ENCODE results near the gene KCNJ15. TPM values are rescaled to one million over a fixed set of nuclear protein-coding genes. Genes with fewer than 3 reads are reported as not detected.

KCNJ15 gene
- total and polyA plus RNA-seq, 2 of the 13 experiments (the other 11 are each of a cell fraction or from before 2014, with no cell fraction given) = not detected

- CTCF ChIA-PET (ENCODE audit: low intra/inter-chr PET ratio, low total read pairs) = no interaction called here
- intact Hi-C loops (cut with micrococcal nuclease; ENCODE audit: unreplicated experiment) (no loop called here), in situ Hi-C loops (cut with HindIII; ENCODE audit: extremely low pct_ligation_motif_present, low pct_unique_long_range_greater_than_20kb) (no loop called here)
- Histone ChIP-seq H3K4me1 (ENCODE audit: insufficient read depth, low read length) (no peaks in the 10 kb centered on the region), H3K9me3 (ENCODE audit: low read length) (no peaks in the 10 kb centered on the region), H3K27ac (ENCODE audit: extremely low read length, insufficient read depth, low read length) (no peak overlapping the region), H3K27me3 (ENCODE audit: control insufficient read depth in 1 of 2, insufficient read depth in 2 of 2, low read length in 2 of 2) (no peaks in the 10 kb centered on the region), H3K4me3 (replicated peaks in 1 of 3; ENCODE audit: insufficient read depth in 1 of 3, low read depth in 2 of 3, low read length in 3 of 3) (no peak overlapping the region), H3K9ac (ENCODE audit: insufficient read depth, low read depth, low read length) (no peak overlapping the region), H4K20me1 (ENCODE audit: insufficient read depth, low read length) (no peaks in the 10 kb centered on the region), H3K79me2 (ENCODE audit: insufficient read depth, low read length) (no peaks in the 10 kb centered on the region), H3K4me2 (ENCODE audit: low read depth, low read length) (no peak overlapping the region), H2AFZ (ENCODE audit: low read length) (no peak overlapping the region), H3K36me3 (replicated peaks in 1 of 2; ENCODE audit: control insufficient read depth in 1 of 2, insufficient read depth in 2 of 2, low read length in 2 of 2) (no peaks in the 10 kb centered on the region)
- no peak for DNase-seq (ENCODE audit: low spot score)
- no peak for ATAC-seq
- no TSS peak for BruUV-seq (replicated peaks)
- POLR2A ChIA-PET = no interaction called here
- no peak for TF ChIP-seq KDM5A (IDR thresholded peaks at IDR 0.05; ENCODE audit: borderline replicate concordance, low read length)
- no peak for TF ChIP-seq ZNF556 (CRISPR knock-in tag; IDR thresholded peaks at IDR 0.05; ENCODE audit: borderline replicate concordance)
- no peak for TF ChIP-seq ZNF530 (CRISPR knock-in tag; IDR thresholded peaks at IDR 0.05; ENCODE audit: low read depth)
- TF ChIP-seq CCDC6 (CRISPR knock-in tag; IDR thresholded peaks at IDR 0.05) = no peak
- no peak for TF ChIP-seq ZNF788 (CRISPR knock-in tag; IDR thresholded peaks at IDR 0.05; ENCODE audit: borderline replicate concordance)
- TF ChIP-seq KMT2B (CRISPR knock-in tag; IDR thresholded peaks at IDR 0.05) = no peak
- TF ChIP-seq TSC22D2 (CRISPR knock-in tag; IDR thresholded peaks at IDR 0.05; ENCODE audit: borderline replicate concordance) = no peak
- no peak for TF ChIP-seq DRAP1 (CRISPR knock-in tag; IDR thresholded peaks at IDR 0.05)
- no peak for TF ChIP-seq HNRNPK (IDR thresholded peaks at IDR 0.05; ENCODE audit: low read depth, low read length, poor library complexity, severe bottlenecking)
- TF ChIP-seq NRL (CRISPR knock-in tag; IDR thresholded peaks at IDR 0.05; ENCODE audit: borderline replicate concordance) = no peak
- FAIRE-seq = no peak
- 30% methylated on average over 9 of the region's 9 CpGs for WGBS (ENCODE audit: low lambda C conversion rate)
These were observed 20.8 kb downstream of the KCNJ15 start for GRCh38 chr21:38277501-38278131.
